Right ventricle myocardium inferior (tissue), 1 donor: ENCODE data around the gene PRUNE1. TPM values are rescaled to one million over a fixed set of nuclear protein-coding genes. Genes with fewer than 3 reads are reported as not detected.

Source experiments
- ATAC-seq: fragments of 200-7000 bp; cut with Tn5 transposase; one replicate; pipeline ENCODE4 v1.9.1; 2020; ENCODE audit warnings: mild to moderate bottlenecking, moderate library complexity
- DNase-seq: peaks from one replicate; pipeline ENCODE4 v3.0.0; 2021; ENCODE audit errors: missing footprints
- intact Hi-C: fragments of 100-400 bp; cut with DNase I; formaldehyde crosslinking; loops from one replicate; pipeline ENCODE4 v1.11.0; 2022
- total RNA-seq: library from RNA; stranded (reverse); fragmentation: NEBNext Ultra II Directional; extraction: Animal tissue kit (Norgen Biotek cat#: 25700); gene quantifications from one replicate; pipeline ENCODE4 v1.2.1, GENCODE V29; 2021
- donor health status: DM: no; HTN: yes; CAD: no; lungs with severe emphysema.

The PRUNE1 gene
- total RNA-seq, 1 donor from 2014 or later, result 42.1 TPM

GRCh38 chr1:150974580-150975478 lies 33.4 kb upstream of the PRUNE1 start, which contains the start of gene CERS2:
CERS2 (minus strand) TSS chr1:150974835; CDS start chr1:150969090, 5,745 bp downstream.
- intact Hi-C loops, result loop anchor here (2.0 to 5.0 kb wide), 4 partner anchors 32 to 718 kb away; partner anchors contain the start of genes ARNT, CA14, MINDY1 and SETDB1
- peak; percentile 73 for ATAC-seq

GRCh38 chr1:150976401-150976821 lies 31.8 kb upstream of the PRUNE1 start:
- ATAC-seq, result no peak
- no peak for DNase-seq
- intact Hi-C loops, result loop anchor here (5.0 kb wide), 1 partner anchor 719 kb away; the partner anchor contains the start of gene CA14

More at GRCh38 chr1:150974580-150975478, 33.4 kb upstream of the PRUNE1 start, which contains the start of gene CERS2:
- peak; percentile 92 for DNase-seq

- DNase-seq (peak; percentile 93), ATAC-seq (peak; percentile 59)
- intact Hi-C loops, result loop anchor here (5.0 kb wide), 1 partner anchor 720 kb away; the partner anchor contains the start of gene CA14
Measured at GRCh38 chr1:150976879-150977694, 31.2 kb upstream of the PRUNE1 start.

GRCh38 chr1:150979092-150980056 lies 28.9 kb upstream of the PRUNE1 start:
- intact Hi-C loops, result loop anchor here (5.0 kb wide), 1 partner anchor 722 kb away; the partner anchor contains the start of gene CA14
- DNase-seq, result peak; percentile 91
- ATAC-seq, result peak; percentile 42

GRCh38 chr1:150981177-150981804 lies 27.0 kb upstream of the PRUNE1 start:
- intact Hi-C loops, result no loop called here
- no peak for ATAC-seq
- no peak for DNase-seq

GRCh38 chr1:150981805-150982712 lies 26.2 kb upstream of the PRUNE1 start, which contains the start of gene ANXA9:
ANXA9 (plus strand) TSS chr1:150982292; CDS start chr1:150983106, 814 bp downstream.
- intact Hi-C loops, result no loop called here
- ATAC-seq (no peak), DNase-seq (no peak)

GRCh38 chr1:150985179-150985825 lies 22.9 kb upstream of the PRUNE1 start:
- intact Hi-C loops, result no loop called here
- DNase-seq (no peak), ATAC-seq (no peak)

GRCh38 chr1:150987924-150988323 lies 20.3 kb upstream of the PRUNE1 start:
- DNase-seq, result no peak
- intact Hi-C loops, result no loop called here

GRCh38 chr1:150992626-150993025 lies 15.6 kb upstream of the PRUNE1 start:
- DNase-seq, result no peak
- ATAC-seq, result no peak
- intact Hi-C loops, result no loop called here

More at GRCh38 chr1:150987924-150988323, 20.3 kb upstream of the PRUNE1 start:
- no peak for ATAC-seq

- DNase-seq (no peak), ATAC-seq (no peak)
- intact Hi-C loops, result no loop called here
Measured at GRCh38 chr1:150994248-150994647, 14.0 kb upstream of the PRUNE1 start.

GRCh38 chr1:150995460-150995859 lies 12.8 kb upstream of the PRUNE1 start:
- peak; percentile 40 for ATAC-seq
- no peak for DNase-seq
- intact Hi-C loops, result no loop called here

GRCh38 chr1:150995896-150996295 lies 12.4 kb upstream of the PRUNE1 start:
- ATAC-seq (peak; percentile 54), DNase-seq (no peak)
- intact Hi-C loops, result no loop called here

GRCh38 chr1:150997126-150997872 lies 10.9 kb upstream of the PRUNE1 start:
- intact Hi-C loops, result no loop called here
- DNase-seq, result no peak
- ATAC-seq, result no peak

GRCh38 chr1:150997949-150998348 lies 10.3 kb upstream of the PRUNE1 start:
- intact Hi-C loops, result no loop called here
- DNase-seq, result no peak
- no peak for ATAC-seq

- DNase-seq (no peak), ATAC-seq (no peak)
- intact Hi-C loops, result no loop called here
Measured at GRCh38 chr1:150999051-150999674, 9.1 kb upstream of the PRUNE1 start.
